HEK293 (cell line): Measurements from ENCODE around the gene IGFLR1.

Source experiments
- HOXD13 ChIP-seq: sonication (generic); formaldehyde crosslinking; IDR thresholded peaks from 2 replicates; pipeline ENCODE4 v1.8.0; 2022; ENCODE audit warnings: missing genetic modification reagents, borderline replicate concordance
- IKZF3 ChIP-seq: fragments of 450-650 bp; IDR thresholded peaks from 2 replicates; pipeline ENCODE4 v1.5.0; 2018; ENCODE audit warnings: missing biosample characterization, mild to moderate bottlenecking, missing genetic modification characterization, moderate library complexity
- KLF16 ChIP-seq: fragments of 450-650 bp; formaldehyde crosslinking; IDR thresholded peaks from 2 replicates; pipeline ENCODE4 v1.5.1; 2017; ENCODE audit warnings: missing biosample characterization, missing genetic modification characterization
- KLF7 ChIP-seq: fragments of 450-650 bp; formaldehyde crosslinking; IDR thresholded peaks from 2 replicates; pipeline ENCODE4 v1.5.1; 2016; ENCODE audit warnings: missing biosample characterization, missing genetic modification characterization, borderline replicate concordance
- OSR2 ChIP-seq: fragments of 450-650 bp; formaldehyde crosslinking; IDR thresholded peaks from 2 replicates; pipeline ENCODE4 v1.5.1; 2016; ENCODE audit warnings: missing biosample characterization, missing genetic modification characterization
- PATZ1 ChIP-seq: fragments of 450-650 bp; formaldehyde crosslinking; IDR thresholded peaks from 2 replicates; pipeline ENCODE4 v1.5.1; 2016; ENCODE audit warnings: missing biosample characterization, missing genetic modification characterization
- SALL2 ChIP-seq: fragments of 450-650 bp; formaldehyde crosslinking; IDR thresholded peaks from 2 replicates; pipeline ENCODE4 v1.5.0; 2017; ENCODE audit warnings: missing biosample characterization, mild to moderate bottlenecking, missing genetic modification characterization, borderline replicate concordance
- SP3 ChIP-seq: fragments of 450-650 bp; formaldehyde crosslinking; IDR thresholded peaks from 2 replicates; pipeline ENCODE4 v1.5.1; 2016; ENCODE audit warnings: missing biosample characterization, missing genetic modification characterization
- WT1 ChIP-seq: fragments of 450-650 bp; formaldehyde crosslinking; IDR thresholded peaks from 2 replicates; pipeline ENCODE4 v1.5.1; 2016; ENCODE audit warnings: missing biosample characterization, missing genetic modification characterization
- YY1 ChIP-seq: fragments of 450-650 bp; formaldehyde crosslinking; IDR thresholded peaks from 2 replicates; pipeline ENCODE4 v1.5.1; 2018; ENCODE audit warnings: missing biosample characterization, missing genetic modification characterization
- ZBTB21 ChIP-seq: fragments of 450-650 bp; formaldehyde crosslinking; IDR thresholded peaks from 2 replicates; pipeline ENCODE4 v1.5.1; 2017; ENCODE audit warnings: missing biosample characterization, missing genetic modification characterization
- ZIC2 ChIP-seq: fragments of 450-650 bp; formaldehyde crosslinking; IDR thresholded peaks from 2 replicates; pipeline ENCODE4 v1.5.1; 2016; ENCODE audit warnings: missing biosample characterization, missing genetic modification characterization
- ZNF112 ChIP-seq: fragments of 450-650 bp; formaldehyde crosslinking; IDR thresholded peaks from 2 replicates; pipeline ENCODE4 v1.5.0; 2017; ENCODE audit warnings: missing biosample characterization, missing genetic modification characterization
- ZNF133 ChIP-seq: fragments of 450-650 bp; formaldehyde crosslinking; IDR thresholded peaks from 2 replicates; pipeline ENCODE4 v1.5.1; 2016; ENCODE audit warnings: missing biosample characterization, missing genetic modification characterization
- ZNF146 ChIP-seq: fragments of 450-650 bp; formaldehyde crosslinking; IDR thresholded peaks from 2 replicates; pipeline ENCODE4 v1.5.1; 2016; ENCODE audit warnings: missing biosample characterization, missing genetic modification characterization
- ZNF19 ChIP-seq: fragments of 450-650 bp; formaldehyde crosslinking; IDR thresholded peaks from 2 replicates; pipeline ENCODE4; 2016; ENCODE audit warnings: missing biosample characterization, missing genetic modification characterization, low read depth
- ZNF274 ChIP-seq, 2 experiments: fragments of 200-500 bp in 1 of 2; fragments of 450-650 bp in 1 of 2; sonication (Bioruptor generic) in 1 of 2; formaldehyde crosslinking in 1 of 2; IDR thresholded peaks; 2 replicates each; pipeline versions ENCODE4 v1.5.1 to v1.6.1; 2014 to 2016; ENCODE audit warnings: borderline replicate concordance in 1 of 2, inconsistent platforms in 1 of 2, low read length in 1 of 2, missing biosample characterization in 1 of 2, missing genetic modification characterization in 1 of 2
- ZNF302 ChIP-seq: fragments of 450-650 bp; formaldehyde crosslinking; IDR thresholded peaks from 2 replicates; pipeline ENCODE4 v1.5.1; 2016; ENCODE audit warnings: missing biosample characterization, missing genetic modification characterization, low read depth
- ZNF350 ChIP-seq: fragments of 450-650 bp; formaldehyde crosslinking; IDR thresholded peaks from 2 replicates; pipeline ENCODE4 v1.5.0; 2017; ENCODE audit warnings: missing biosample characterization, mild to moderate bottlenecking, missing genetic modification characterization
- ZNF449 ChIP-seq: fragments of 450-650 bp; formaldehyde crosslinking; IDR thresholded peaks from 2 replicates; pipeline ENCODE4 v1.5.1; 2017; ENCODE audit warnings: missing biosample characterization, mild to moderate bottlenecking, missing genetic modification characterization, moderate library complexity
- ZNF473 ChIP-seq: fragments of 450-650 bp; formaldehyde crosslinking; IDR thresholded peaks from 2 replicates; pipeline ENCODE4 v1.5.1; 2017; ENCODE audit warnings: missing biosample characterization, missing genetic modification characterization
- ZNF514 ChIP-seq: fragments of 450-650 bp; formaldehyde crosslinking; IDR thresholded peaks from 2 replicates; pipeline ENCODE4 v1.5.1; 2016; ENCODE audit warnings: missing biosample characterization, missing genetic modification characterization
- ZNF529 ChIP-seq: fragments of 450-650 bp; formaldehyde crosslinking; IDR thresholded peaks from 2 replicates; pipeline ENCODE4 v1.5.1; 2017; ENCODE audit warnings: missing genetic modification characterization, missing biosample characterization; ENCODE audit not compliant: insufficient replicate concordance
- ZNF549 ChIP-seq: fragments of 450-650 bp; IDR thresholded peaks from 2 replicates; pipeline ENCODE4 v1.5.1; 2018; ENCODE audit warnings: missing biosample characterization, missing genetic modification characterization, mild to moderate bottlenecking, inconsistent platforms, moderate library complexity
- ZNF558 ChIP-seq: fragments of 450-650 bp; formaldehyde crosslinking; IDR thresholded peaks from 2 replicates; pipeline ENCODE4 v1.5.1; 2016; ENCODE audit warnings: missing biosample characterization, missing genetic modification characterization
- ZNF621 ChIP-seq: fragments of 450-650 bp; formaldehyde crosslinking; IDR thresholded peaks from 2 replicates; pipeline ENCODE4 v1.5.1; 2017; ENCODE audit warnings: missing biosample characterization, missing genetic modification characterization
- ZNF658 ChIP-seq: fragments of 450-650 bp; formaldehyde crosslinking; IDR thresholded peaks from 2 replicates; pipeline ENCODE4; 2016; ENCODE audit warnings: missing biosample characterization, missing genetic modification characterization
- ZNF664 ChIP-seq: fragments of 450-650 bp; formaldehyde crosslinking; IDR thresholded peaks from 2 replicates; pipeline ENCODE4 v1.5.1; 2016; ENCODE audit warnings: missing biosample characterization, missing genetic modification characterization
- ZNF670 ChIP-seq: fragments of 450-650 bp; formaldehyde crosslinking; IDR thresholded peaks from 2 replicates; pipeline ENCODE4 v1.5.1; 2016; ENCODE audit warnings: missing biosample characterization, missing genetic modification characterization, low read depth
- ZNF777 ChIP-seq: fragments of 450-650 bp; formaldehyde crosslinking; IDR thresholded peaks from 2 replicates; pipeline ENCODE4 v1.5.1; 2017; ENCODE audit warnings: missing biosample characterization, missing genetic modification characterization, borderline replicate concordance
- ZSCAN18 ChIP-seq: fragments of 450-650 bp; formaldehyde crosslinking; IDR thresholded peaks from 2 replicates; pipeline ENCODE4 v1.5.1; 2016; ENCODE audit warnings: missing biosample characterization, missing genetic modification characterization
- TF ChIP-seq, protein P1 (sequence below): fragments of 450-650 bp; IDR thresholded peaks from 2 replicates; pipeline ENCODE4 v1.5.1; 2018; ENCODE audit warnings: missing biosample characterization, missing genetic modification characterization
- TF ChIP-seq, protein P2 (sequence below): fragments of 450-650 bp; formaldehyde crosslinking; optimal IDR thresholded peaks from 2 replicates; pipeline ENCODE3; 2016; ENCODE audit warnings: missing biosample characterization, mild to moderate bottlenecking, missing genetic modification characterization

IGFLR1 gene

DNA sequence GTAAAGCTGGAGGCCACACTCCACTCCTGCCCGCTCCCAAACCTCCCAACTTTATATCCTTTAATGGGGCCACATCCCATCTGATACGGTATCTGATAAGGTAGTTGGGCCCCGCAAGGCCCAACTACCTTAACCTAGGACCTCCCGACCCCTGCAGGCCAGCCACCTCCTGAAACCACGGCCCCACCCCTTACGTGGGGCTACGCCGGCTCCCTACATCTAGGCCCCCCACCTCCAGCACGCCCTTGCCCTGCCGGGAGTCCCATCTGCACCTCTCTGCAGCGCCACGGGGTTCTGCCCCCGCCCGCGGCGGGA lies 2.2 kb downstream of the IGFLR1 start (continued):
- TF ChIP-seq ZNF777 (tag by site-specific recombination) (peak; percentile 97; the same call in 1 of the 2 replicates), ZNF274 (IDR thresholded peaks at IDR 0.05; ENCODE audit: low read length) (no peak), ZNF274 (tag by site-specific recombination; IDR thresholded peaks at IDR 0.05; ENCODE audit: borderline replicate concordance) (no peak), ZNF621 (tag by site-specific recombination) (no peak), PATZ1 (0 out of 2 replicates have a peak, but pooled peaks have one; percentile 80), ZNF558 (tag by site-specific recombination) (no peak), SALL2 (no peak), ZNF514 (no peak), KLF7 (tag by site-specific recombination) (no peak), ZNF146 (tag by site-specific recombination) (0 out of 2 replicates have a peak, but pooled peaks have one; percentile 4), ZNF112 (tag by site-specific recombination) (no peak), ZNF350 (tag by site-specific recombination) (no peak), ZNF19 (tag by site-specific recombination) (no peak), ZNF473 (no peak), KLF16 (tag by site-specific recombination) (no peak; the same call in 1 of the 2 replicates), SP3 (tag by site-specific recombination) (no peak), ZNF133 (no peak), ZIC2 (tag by site-specific recombination) (peak; percentile 100), ZNF664 (no peak), ZSCAN18 (0 out of 2 replicates have a peak, but pooled peaks have one; percentile 38), ZNF302 (tag by site-specific recombination) (no peak), YY1 (tag by site-specific recombination) (no peak), ZNF658 (no peak), ZNF549 (tag by site-specific recombination) (no peak), ZBTB21 (no peak), OSR2 (no peak), ZNF449 (tag by site-specific recombination) (peak; percentile 53), ZNF670 (tag by site-specific recombination) (no peak), HOXD13 (CRISPR knock-in tag) (no peak), IKZF3 (no peak), ZNF529 (tag by site-specific recombination) (no peak), WT1 (tag by site-specific recombination) (peak; percentile 55)
- TF ChIP-seq, protein P1, sequence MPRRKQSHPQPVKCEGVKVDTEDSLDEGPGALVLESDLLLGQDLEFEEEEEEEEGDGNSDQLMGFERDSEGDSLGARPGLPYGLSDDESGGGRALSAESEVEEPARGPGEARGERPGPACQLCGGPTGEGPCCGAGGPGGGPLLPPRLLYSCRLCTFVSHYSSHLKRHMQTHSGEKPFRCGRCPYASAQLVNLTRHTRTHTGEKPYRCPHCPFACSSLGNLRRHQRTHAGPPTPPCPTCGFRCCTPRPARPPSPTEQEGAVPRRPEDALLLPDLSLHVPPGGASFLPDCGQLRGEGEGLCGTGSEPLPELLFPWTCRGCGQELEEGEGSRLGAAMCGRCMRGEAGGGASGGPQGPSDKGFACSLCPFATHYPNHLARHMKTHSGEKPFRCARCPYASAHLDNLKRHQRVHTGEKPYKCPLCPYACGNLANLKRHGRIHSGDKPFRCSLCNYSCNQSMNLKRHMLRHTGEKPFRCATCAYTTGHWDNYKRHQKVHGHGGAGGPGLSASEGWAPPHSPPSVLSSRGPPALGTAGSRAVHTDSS: no peak
- TF ChIP-seq, protein P2, sequence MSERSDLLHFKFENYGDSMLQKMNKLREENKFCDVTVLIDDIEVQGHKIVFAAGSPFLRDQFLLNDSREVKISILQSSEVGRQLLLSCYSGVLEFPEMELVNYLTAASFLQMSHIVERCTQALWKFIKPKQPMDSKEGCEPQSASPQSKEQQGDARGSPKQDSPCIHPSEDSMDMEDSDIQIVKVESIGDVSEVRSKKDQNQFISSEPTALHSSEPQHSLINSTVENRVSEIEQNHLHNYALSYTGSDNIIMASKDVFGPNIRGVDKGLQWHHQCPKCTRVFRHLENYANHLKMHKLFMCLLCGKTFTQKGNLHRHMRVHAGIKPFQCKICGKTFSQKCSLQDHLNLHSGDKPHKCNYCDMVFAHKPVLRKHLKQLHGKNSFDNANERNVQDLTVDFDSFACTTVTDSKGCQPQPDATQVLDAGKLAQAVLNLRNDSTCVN (tag by site-specific recombination): no peak
